GM23338 (cell line): Measurements from ENCODE around the gene CKAP2. TPM values are rescaled to one million over a fixed set of nuclear protein-coding genes. Genes with fewer than 3 reads are reported as not detected.

Source experiments
- ATAC-seq: fragments of 200-7000 bp; cut with Tn5 transposase; 3 replicates; pipeline ENCODE4 v1.9.1; 2020
- DNase-seq: peaks from one replicate; pipeline ENCODE4 v3.0.0-alpha.2; 2015; ENCODE audit warnings: low spot score
- H2AFZ ChIP-seq: fragments of 200-600 bp; sonication (generic); 2 replicates; pipeline ENCODE4 v1.8.0; 2016; ENCODE audit warnings: antibody characterized with exemption, mild to moderate bottlenecking, moderate library complexity
- H3F3A ChIP-seq: fragments of 200-600 bp; sonication (generic); replicated peaks from 2 replicates; pipeline ENCODE4 v1.8.0; 2017; ENCODE audit warnings: antibody characterized with exemption, mixed run types, low read depth
- H3K27ac ChIP-seq: fragments of 200-600 bp; sonication (generic); 2 replicates; pipeline ENCODE4 v1.6.1; 2016; ENCODE audit warnings: low read depth
- H3K27me3 ChIP-seq: fragments of 200-600 bp; sonication (generic); 2 replicates; pipeline ENCODE4 v1.8.0; 2016; ENCODE audit warnings: mild to moderate bottlenecking, mixed run types, moderate library complexity; ENCODE audit not compliant: insufficient read depth
- H3K36me3 ChIP-seq: fragments of 200-600 bp; sonication (generic); 2 replicates; pipeline ENCODE4 v1.8.0; 2016; ENCODE audit warnings: mild to moderate bottlenecking; ENCODE audit not compliant: insufficient read depth
- H3K4me1 ChIP-seq: fragments of 200-600 bp; sonication (generic); 2 replicates; pipeline ENCODE4 v1.8.0; 2016; ENCODE audit warnings: mild to moderate bottlenecking, moderate library complexity; ENCODE audit not compliant: insufficient read depth
- H3K4me2 ChIP-seq: fragments of 200-600 bp; sonication (generic); 2 replicates; pipeline ENCODE4 v1.7.1; 2017; ENCODE audit warnings: mixed run types
- H3K4me3 ChIP-seq: fragments of 200-600 bp; sonication (generic); 2 replicates; pipeline ENCODE4 v1.6.1; 2016; ENCODE audit warnings: mixed run types
- H3K79me2 ChIP-seq: fragments of 200-600 bp; sonication (generic); replicated peaks from 2 replicates; pipeline ENCODE4 v1.8.0; 2017; ENCODE audit warnings: mild to moderate bottlenecking; ENCODE audit not compliant: insufficient read depth
- H3K9me2 ChIP-seq: fragments of 200-600 bp; sonication (generic); 2 replicates; pipeline ENCODE4 v1.8.0; 2017; ENCODE audit not compliant: insufficient read depth
- H4K20me1 ChIP-seq: fragments of 200-600 bp; sonication (generic); replicated peaks from 2 replicates; pipeline ENCODE4 v1.8.0; 2017; ENCODE audit warnings: mild to moderate bottlenecking; ENCODE audit not compliant: insufficient read depth
- H3K27ac Mint-ChIP-seq: 2 replicates; pipeline ENCODE4 v1.8.0; 2020; ENCODE audit warnings: inconsistent platforms, mild to moderate bottlenecking, moderate library complexity, mixed read lengths
- H3K27me3 Mint-ChIP-seq: 3 replicates; pipeline ENCODE4 v1.8.0; 2022; ENCODE audit warnings: low read depth, mild to moderate bottlenecking, moderate library complexity, mixed read lengths, inconsistent platforms; ENCODE audit not compliant: insufficient read depth, poor library complexity
- H3K36me3 Mint-ChIP-seq: 3 replicates; pipeline ENCODE4 v1.8.0; 2021; ENCODE audit warnings: low read depth, mild to moderate bottlenecking, inconsistent platforms, moderate library complexity, mixed read lengths
- H3K4me1 Mint-ChIP-seq: 3 replicates; pipeline ENCODE4 v1.8.0; 2020; ENCODE audit warnings: mild to moderate bottlenecking, inconsistent platforms, mixed read lengths
- H3K4me3 Mint-ChIP-seq: 3 replicates; pipeline ENCODE4 v1.8.0; 2021; ENCODE audit warnings: moderate library complexity, mild to moderate bottlenecking, inconsistent platforms, mixed read lengths
- H3K9me3 Mint-ChIP-seq: 3 replicates; pipeline ENCODE4 v1.8.0; 2020; ENCODE audit warnings: moderate library complexity, mild to moderate bottlenecking, inconsistent platforms, mixed read lengths
- CREB1 ChIP-seq: fragments of 250-450 bp; sonication (Bioruptor Pico); IDR thresholded peaks from 2 replicates; pipeline ENCODE4 v1.5.0; 2020; ENCODE audit warnings: low read depth, mild to moderate bottlenecking, moderate library complexity
- EZH2 ChIP-seq: fragments of 200-600 bp; sonication (generic); IDR thresholded peaks from one replicate; pipeline ENCODE4 v1.8.0; 2017; ENCODE audit warnings: antibody characterized with exemption, mild to moderate bottlenecking, low read depth; ENCODE audit not compliant: unreplicated experiment
- JUNB ChIP-seq: IDR thresholded peaks from one replicate; pipeline ENCODE4 v1.6.1; 2016; ENCODE audit warnings: antibody characterized with exemption; ENCODE audit not compliant: unreplicated experiment
- POLR2AphosphoS5 ChIP-seq: IDR thresholded peaks from 2 replicates; pipeline ENCODE4 v1.6.1; 2016; ENCODE audit warnings: antibody characterized with exemption, low read depth
- STAT1 ChIP-seq: IDR thresholded peaks from one replicate; pipeline ENCODE4 v1.6.1; 2016; ENCODE audit warnings: antibody characterized with exemption; ENCODE audit not compliant: unreplicated experiment
- ZNF114 ChIP-seq: fragments of 250-450 bp; sonication (Bioruptor Pico); IDR thresholded peaks from 2 replicates; pipeline ENCODE4 v1.5.0; 2020; ENCODE audit warnings: mild to moderate bottlenecking, moderate library complexity
- ZNF462 ChIP-seq: fragments of 250-450 bp; sonication (Bioruptor Pico); IDR thresholded peaks from 2 replicates; pipeline ENCODE4 v1.5.0; 2020; ENCODE audit warnings: mild to moderate bottlenecking, moderate library complexity
- long read RNA-seq: library from polyadenylated mRNA; unstranded; transcript quantifications from one replicate; pipeline ENCODE4 v2.0.0, GENCODE V29; 2020; ENCODE audit not compliant: unreplicated experiment
- polyA plus RNA-seq: library from polyadenylated mRNA; unstranded; fragments of >200 nt; fragmentation: Nextera tagmentation; extraction: Ambion mirVana; gene quantifications from 2 replicates; pipeline ENCODE4 v1.2.1, GENCODE V29; 2016
- total RNA-seq: library from RNA; depleted of rRNA; stranded (reverse); fragments of >200 nt; shearing (Covaris generic); gene quantifications from 2 replicates; pipeline ENCODE4 v1.2.3, GENCODE V29; 2014; rRNA removed
- TF ChIP-seq, protein P1 (sequence below): IDR thresholded peaks from 2 replicates; pipeline ENCODE4 v1.6.1; 2016; ENCODE audit warnings: antibody characterized with exemption

Gene CKAP2, protein sequence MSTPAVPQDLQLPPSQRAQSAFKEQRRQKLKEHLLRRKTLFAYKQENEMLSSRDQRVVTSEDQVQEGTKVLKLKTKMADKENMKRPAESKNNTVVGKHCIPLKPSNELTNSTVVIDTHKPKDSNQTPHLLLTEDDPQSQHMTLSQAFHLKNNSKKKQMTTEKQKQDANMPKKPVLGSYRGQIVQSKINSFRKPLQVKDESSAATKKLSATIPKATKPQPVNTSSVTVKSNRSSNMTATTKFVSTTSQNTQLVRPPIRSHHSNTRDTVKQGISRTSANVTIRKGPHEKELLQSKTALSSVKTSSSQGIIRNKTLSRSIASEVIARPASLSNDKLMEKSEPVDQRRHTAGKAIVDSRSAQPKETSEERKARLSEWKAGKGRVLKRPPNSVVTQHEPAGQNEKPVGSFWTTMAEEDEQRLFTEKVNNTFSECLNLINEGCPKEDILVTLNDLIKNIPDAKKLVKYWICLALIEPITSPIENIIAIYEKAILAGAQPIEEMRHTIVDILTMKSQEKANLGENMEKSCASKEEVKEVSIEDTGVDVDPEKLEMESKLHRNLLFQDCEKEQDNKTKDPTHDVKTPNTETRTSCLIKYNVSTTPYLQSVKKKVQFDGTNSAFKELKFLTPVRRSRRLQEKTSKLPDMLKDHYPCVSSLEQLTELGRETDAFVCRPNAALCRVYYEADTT
- total RNA-seq (48.0 and 48.8 TPM in 2 replicates), polyA plus RNA-seq (80.4 and 103 TPM in 2 replicates)
- long read RNA-seq, partial matches to known transcripts = 6 of 12 reads
- long read RNA-seq, other reads (novel, unspliced or antisense) = 3 of 12 reads

- peak within 1 kb of the TSS; percentile 92 for H2AFZ ChIP-seq
- Mint-ChIP-seq H3K9me3 (no peaks in the 10 kb centered on the region), H3K27me3 (peaks cover 7% of the 10 kb centered on the region), H3K36me3 (peaks cover 33% of the 10 kb centered on the region; the same call in 2 of the 3 replicates), H3K27ac (peak within 1 kb of the TSS; percentile 97), H3K4me1 (peaks cover 14% of the 10 kb centered on the region), H3K4me3 (peak within 1 kb of the TSS; percentile 91)
- H3K9me2 ChIP-seq = no peaks in the 10 kb centered on the region
- H3K79me2 ChIP-seq = peaks cover 32% of the 10 kb centered on the region
- peaks cover 5% of the 10 kb centered on the region; the same call in 1 of the 2 replicates for H4K20me1 ChIP-seq
- H3K36me3 ChIP-seq = peaks cover 7% of the 10 kb centered on the region
- DNase-seq = peak; percentile 97
- peak within 1 kb of the TSS; percentile 88 for H3K4me2 ChIP-seq
- H3F3A ChIP-seq = no peaks in the 10 kb centered on the region
- H3K4me3 ChIP-seq = peak within 1 kb of the TSS; percentile 77
- H3K27ac ChIP-seq = peak within 1 kb of the TSS; percentile 48; the same call in 1 of the 2 replicates
- peak; percentile 87 for ATAC-seq
- TF ChIP-seq CREB1 (peak; percentile 70), ZNF114 (CRISPR knock-in tag) (no peak), POLR2AphosphoS5 (peak; percentile 87)
- H3K4me1 ChIP-seq = no peaks in the 10 kb centered on the region; the same call in 1 of the 2 replicates
- H3K27me3 ChIP-seq = no peaks in the 10 kb centered on the region
These were observed at the start of gene CKAP2 for GRCh38 chr13:52454820-52455676. CKAP2 (plus strand) TSS chr13:52455478; CDS start chr13:52455557, 79 bp downstream.

DNA sequence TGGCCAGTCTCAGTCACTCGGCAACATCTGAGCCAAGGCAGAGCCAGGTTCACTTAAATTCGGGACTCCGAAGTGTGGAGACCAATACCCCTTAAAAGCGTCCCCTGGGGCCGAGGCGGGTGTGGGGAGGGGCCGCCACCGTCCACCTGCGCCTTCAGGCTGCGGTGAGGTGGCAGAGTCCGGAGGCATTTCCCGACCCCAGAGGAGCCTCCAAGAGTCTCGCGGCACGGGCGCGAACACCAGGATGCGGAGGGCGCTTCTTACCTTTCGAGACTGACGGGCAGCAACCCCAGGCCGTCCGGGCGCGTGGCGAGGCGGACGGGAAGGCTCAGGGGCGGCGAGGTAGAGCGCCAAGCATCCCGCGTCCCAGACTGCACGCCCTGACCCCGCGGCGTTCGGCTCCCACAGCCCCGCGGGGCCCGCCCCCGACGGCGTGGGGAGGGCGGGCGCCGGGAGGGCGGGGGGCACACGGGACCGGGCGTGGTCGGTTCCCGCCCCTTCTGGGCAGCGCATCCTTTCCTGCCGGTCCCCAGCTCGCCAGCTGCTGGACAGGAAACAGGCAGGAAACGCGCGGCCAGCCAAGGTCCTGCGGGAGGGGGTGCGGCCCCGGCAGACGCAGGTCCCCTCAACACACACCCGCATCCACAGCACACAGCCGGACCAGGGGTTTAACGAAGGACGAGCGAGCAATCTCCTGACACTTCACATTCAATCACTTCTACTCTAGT, 49.3 kb upstream of the CKAP2 start, which contains the start of gene THSD1:
TSS of gene THSD1 (minus strand) at position 406 of the 728 bp plus-strand sequence. CDS start 3,572 bp downstream, outside the sequence.
- Mint-ChIP-seq H3K27ac (no peak within 1 kb of the TSS), H3K36me3 (peaks cover 3% of the 10 kb centered on the region; the same call in 1 of the 3 replicates), H3K27me3 (peaks cover 33% of the 10 kb centered on the region), H3K4me1 (no peaks in the 10 kb centered on the region; the same call in 1 of the 3 replicates), H3K4me3 (peak within 1 kb of the TSS; percentile 70), H3K9me3 (peaks cover 6% of the 10 kb centered on the region; the same call in 2 of the 3 replicates)
- Histone ChIP-seq H3K36me3 (no peaks in the 10 kb centered on the region), H3K9me2 (no peaks in the 10 kb centered on the region), H3K4me1 (no peaks in the 10 kb centered on the region; the same call in 1 of the 2 replicates), H3K79me2 (no peaks in the 10 kb centered on the region), H3K4me3 (peak within 1 kb of the TSS; percentile 61), H3K4me2 (peak within 1 kb of the TSS; percentile 81), H3F3A (no peaks in the 10 kb centered on the region), H3K27me3 (peaks cover 35% of the 10 kb centered on the region), H4K20me1 (no peaks in the 10 kb centered on the region), H3K27ac (no peak within 1 kb of the TSS), H2AFZ (peak within 1 kb of the TSS; percentile 96)
- TF ChIP-seq, protein P1, sequence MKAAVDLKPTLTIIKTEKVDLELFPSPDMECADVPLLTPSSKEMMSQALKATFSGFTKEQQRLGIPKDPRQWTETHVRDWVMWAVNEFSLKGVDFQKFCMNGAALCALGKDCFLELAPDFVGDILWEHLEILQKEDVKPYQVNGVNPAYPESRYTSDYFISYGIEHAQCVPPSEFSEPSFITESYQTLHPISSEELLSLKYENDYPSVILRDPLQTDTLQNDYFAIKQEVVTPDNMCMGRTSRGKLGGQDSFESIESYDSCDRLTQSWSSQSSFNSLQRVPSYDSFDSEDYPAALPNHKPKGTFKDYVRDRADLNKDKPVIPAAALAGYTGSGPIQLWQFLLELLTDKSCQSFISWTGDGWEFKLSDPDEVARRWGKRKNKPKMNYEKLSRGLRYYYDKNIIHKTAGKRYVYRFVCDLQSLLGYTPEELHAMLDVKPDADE = no peak
- TF ChIP-seq STAT1 (no peak), EZH2 (peak; percentile 36), ZNF462 (no peak), JUNB (no peak)
- DNase-seq (peak; percentile 71), ATAC-seq (peak; percentile 82)
